Measurements from ENCODE around the gene CBARP.

Gene CBARP

DNA sequence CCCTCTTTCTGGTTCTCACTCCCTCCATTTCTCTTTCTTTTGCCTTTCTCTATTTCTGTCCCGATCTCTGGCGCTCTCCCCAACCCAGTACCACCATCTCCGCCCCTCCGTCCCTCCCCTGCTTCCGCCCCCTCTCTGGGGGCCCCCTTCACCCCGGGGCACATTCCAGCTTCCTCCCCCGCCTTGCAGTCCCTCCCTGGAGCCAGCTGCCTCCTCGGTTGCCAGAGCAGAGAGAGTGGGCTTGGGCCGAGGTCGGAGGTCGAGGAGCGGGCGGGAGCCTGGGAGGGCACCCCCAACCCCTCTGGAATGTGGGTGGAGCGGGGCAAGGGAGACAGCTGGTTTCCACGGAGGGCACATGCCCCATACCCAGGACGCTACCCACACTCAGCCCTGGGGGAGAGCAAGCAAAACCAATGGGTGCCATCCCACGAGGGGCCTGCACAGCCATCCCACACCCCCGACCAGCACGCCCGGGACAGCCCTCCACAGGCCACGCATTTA, 24.9 kb upstream of the CBARP start:
- peak; percentile 64 for DNase-seq

DNA sequence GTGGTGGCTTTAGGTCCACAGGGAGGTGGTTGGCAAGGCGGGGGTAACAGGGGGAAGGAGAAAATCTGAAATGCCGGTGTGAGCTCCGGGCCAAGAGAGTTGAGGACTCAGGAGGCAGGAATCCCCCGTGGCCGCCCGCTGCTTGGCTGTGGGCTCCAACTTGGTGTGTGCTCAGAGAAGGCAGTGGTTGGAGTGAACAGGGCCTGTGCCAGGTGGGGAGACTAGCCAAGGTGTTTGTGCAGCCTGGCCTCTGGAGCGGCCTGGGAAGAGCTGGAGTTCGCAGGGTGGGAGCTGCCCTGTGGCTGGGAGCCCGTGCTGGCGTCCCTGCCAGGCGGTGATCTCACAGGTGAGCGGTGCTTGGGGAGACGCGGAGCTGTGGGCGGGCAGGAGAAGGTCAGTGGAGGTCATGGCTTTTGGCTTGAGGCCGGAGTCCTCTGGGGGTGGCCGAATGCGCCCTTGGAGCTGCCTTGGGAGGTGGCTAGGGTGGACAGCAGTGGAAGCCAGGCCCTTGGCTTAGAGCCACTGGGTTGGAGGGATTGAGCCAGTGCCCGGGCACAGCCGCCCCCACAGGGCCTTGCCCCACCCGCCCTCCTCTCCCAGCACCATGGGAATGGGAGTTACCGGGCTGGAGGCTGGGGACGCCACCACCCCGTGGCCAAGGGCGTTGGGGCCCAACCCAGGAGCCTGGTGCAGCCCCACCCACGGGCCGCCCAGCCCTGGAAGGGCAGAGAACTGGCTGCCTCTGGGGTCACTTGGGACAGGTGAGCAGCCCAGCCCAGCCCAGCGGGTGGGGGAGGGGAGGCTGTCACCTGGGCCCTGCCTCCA, 24.2 kb upstream of the CBARP start:
- DNase-seq: peak; percentile 82

DNA sequence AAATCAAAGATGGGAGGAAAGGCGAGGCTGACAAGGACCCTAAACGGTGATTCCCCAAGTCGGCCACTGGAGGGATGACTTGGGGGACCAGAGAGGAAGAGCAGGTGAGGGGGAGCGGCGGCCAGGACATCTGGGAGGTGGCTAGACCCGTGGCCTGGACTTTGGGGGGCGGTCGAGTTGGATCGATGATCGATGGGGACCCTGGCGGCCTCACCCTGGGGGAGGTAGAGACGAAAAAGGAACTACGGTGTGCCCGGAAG, 23.7 kb upstream of the CBARP start:
- no peak for DNase-seq

DNA sequence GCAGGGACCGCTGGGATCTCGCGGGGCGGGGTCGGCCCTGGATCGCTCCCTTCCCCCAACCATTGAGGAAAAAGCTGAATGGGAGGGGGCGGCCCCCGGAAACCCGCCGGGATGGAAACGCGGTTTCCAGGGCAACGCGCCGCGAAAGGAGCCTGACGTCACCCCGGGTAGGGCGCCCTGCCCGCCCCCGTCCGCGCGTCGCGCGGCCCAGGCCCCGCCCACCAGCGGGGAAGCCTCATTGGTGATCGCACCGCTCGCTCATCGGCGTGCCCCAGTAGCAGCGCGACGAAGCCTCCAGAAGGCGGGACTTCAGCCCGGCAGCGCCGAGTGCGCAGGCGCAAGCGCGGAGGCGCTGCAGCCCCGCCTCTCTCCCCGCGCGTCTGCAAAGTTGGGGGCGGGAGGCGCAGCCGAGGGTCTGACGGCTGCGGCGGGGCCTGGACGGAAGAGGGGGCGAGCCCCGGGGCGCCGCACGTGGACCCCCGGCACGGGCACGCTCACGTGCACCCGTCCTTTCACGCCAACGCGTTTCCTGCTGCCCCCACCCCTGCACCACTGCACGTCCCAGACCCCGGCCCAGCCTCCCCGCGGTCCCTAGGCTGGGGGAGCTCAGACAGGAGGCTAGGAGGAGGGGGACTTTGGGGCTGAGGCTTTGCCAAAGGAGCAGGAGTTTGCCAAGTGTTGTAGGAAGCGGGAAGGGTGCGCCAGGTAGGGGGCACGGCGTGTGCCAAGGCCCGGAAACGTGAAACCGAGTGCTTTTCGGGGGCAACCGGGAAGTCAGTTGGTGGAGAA, 23.1 kb upstream of the CBARP start:
- DNase-seq: peak; percentile 98

DNA sequence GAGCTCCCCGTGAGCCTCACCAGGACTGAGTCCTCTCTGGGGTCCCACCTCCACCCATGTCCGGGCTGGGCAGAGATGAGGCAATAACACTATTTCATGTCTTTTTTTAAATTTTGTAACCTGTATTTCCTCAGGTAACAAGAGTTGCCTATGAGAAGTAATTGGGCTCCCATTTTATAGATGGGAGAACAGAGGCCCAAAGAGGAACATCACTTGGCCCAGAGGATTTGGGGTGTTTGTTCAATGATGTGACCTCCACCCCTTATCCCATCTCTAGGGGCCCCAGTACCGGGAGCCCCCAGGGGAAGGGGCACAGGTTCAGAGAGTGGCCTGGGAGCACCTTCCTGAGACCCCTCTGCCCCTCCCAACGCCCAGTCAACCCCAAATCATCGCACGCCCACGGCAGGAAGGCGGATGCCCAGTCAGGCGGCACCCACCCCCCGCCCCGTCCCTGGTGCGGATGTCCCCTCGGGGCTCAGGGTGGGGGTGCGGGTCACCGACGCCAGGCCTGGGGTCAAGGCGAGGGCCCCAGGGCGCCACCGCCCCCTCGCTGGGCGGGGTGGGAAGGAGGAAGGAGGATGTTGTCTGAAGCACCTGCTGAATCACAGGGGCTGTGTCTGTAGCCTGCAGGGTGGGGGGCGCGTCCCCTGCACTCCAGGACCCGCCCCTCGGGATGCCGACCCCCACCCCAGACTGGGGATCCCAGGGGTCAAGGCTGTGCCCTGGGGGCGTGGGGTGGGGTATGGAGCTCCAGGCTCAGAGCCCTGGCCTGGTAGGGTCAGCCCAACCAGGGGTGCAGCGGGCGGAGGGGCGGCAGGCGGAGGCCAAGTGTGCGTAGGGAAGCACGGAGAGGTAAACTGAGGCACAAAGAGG, 22.3 kb upstream of the CBARP start:
- DNase-seq: no peak

DNA sequence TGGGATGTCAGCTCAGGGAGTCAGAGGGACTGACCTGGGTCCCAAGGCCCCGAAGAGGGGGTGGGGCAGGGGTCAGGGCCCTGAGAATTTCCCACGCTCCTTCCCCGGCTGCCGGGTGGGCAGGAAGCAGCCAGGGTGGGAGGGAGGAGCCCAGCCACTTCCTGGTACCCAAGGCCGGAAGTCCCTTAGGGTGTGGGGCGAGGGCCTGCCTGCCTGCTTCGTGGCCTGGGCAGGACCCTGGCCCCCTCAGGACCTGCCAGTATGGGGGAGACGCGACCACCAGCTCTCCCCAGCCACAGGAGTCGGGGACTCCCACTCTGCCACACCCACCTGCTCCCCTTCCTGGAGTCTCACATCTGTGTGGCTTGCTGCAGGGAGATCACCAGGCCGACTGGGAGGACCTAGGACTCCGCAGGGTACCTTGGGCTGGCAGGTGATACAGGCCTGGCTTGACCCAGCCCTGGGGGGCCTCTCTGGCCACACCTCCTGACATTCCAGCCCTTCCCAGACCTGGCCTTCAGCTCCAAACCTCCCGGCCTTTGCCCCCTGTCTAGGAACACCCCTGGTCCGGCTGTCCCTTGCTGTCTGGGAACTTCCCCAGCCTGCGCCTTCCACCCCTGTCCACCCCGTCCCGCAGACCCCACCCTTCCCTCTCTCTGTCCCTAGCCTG, 21.5 kb upstream of the CBARP start:
- DNase-seq: no peak

DNA sequence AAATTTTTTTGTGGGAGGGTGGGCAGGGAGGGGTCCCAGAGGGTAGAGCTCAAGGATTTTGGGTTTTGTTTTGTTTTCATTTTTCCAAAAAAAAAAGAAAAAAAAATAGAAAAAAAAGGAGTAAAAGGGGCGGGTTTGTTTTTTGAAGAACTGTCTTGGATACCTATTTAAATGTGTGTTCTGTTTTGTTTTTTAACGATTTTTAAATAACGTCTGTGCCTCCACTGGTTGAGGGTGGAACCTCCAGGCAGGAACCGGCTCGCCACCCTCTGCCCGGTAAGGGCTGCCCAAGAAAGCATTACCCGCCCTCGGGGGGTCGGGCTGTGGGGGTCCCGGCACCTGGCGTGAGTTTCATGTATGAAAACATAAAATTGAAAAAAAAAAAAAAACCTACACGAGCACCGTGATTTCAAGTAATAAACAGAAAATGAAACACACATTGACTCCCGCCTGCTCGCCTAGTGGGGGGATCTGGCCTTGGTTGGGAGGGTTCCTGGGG, 21.0 kb upstream of the CBARP start:
- DNase-seq: no peak

DNA sequence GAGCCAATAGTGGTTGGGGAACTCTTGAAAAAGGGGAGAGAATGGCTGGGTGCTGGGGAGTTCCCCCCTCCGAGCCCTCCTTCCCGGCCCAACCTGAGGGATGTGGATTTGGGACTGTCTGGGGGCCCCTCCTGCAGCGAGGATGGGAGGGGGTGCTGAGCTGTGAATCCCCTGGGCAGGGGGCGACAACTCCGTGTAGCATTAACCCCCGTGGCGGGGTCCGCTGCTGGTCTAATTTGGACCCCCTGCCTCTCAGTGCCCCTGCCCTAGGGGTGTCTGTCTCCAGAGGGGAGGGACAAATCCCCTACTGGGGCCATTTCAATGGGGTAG, 20.3 kb upstream of the CBARP start:
- no peak for DNase-seq

DNA sequence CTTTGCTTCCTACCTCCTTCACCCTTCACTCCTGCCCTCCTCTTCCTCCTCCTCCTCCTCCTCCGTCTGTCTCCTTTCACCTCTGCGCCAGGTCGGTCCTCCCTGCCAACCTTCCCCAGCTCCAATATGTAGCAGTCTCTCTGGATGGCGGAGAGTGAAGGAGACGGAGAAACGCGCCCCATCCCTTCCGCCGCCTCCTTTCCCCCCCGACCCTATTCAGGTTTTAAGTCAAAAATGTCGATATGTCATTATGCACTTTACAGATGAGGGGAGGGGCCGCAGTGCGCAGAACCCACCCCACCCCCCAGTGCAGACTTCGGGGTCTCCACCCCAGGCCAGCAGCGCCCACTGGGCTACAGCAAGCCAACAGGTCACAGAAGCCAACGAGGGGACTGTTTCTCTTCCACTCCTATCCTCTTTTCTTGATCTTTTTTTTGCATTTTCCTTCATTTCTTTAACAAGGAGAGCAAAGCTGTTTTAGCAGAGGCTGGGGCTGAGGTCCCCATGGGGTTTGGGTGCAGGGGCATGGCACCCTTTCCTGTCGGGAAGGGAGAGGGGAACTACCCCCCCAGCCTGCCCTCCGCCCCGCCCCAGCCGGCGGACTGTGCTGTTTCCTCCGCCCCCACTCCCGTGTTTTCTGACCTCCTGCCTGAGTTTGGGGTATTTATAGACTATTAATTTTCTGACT, 19.8 kb upstream of the CBARP start:
- DNase-seq: no peak

DNA sequence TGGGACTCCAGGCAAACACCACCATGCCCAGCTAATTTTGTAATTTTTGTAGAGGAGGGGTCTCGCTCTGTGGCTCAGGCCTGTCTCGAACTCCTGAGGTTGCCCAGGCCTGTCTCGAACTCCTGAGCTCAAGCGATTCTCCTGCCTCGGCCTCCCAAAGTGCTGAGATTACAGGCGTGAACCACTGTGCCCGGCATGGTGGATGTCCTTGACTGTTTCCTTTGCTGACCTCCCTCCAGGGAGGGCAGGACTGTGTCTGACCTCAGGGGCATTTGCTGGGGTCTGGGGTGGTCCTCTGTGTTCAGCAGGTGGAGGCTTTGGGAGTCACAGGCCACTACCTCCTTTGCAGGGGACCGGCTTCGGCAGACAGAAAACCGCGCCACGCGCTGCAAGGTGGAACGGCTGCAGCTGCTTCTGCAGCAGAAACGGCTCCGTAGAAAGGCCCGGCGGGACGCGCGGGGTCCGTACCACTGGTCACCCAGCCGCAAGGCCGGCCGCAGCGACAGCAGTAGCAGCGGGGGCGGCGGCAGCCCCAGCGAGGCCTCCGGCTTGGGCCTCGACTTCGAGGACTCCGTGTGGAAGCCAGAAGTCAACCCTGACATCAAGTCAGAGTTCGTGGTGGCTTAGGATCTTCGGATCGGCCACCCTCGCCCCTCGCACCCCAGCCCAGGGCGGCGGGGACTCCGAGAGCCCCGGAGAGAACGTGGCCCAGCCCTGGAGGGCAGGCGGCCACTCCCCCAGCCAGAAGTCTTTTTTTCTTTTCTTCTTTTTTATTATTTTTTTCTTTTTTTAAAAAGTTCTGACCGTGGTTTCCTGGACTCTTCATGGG, 19.1 kb upstream of the CBARP start:
- DNase-seq: no peak

DNA sequence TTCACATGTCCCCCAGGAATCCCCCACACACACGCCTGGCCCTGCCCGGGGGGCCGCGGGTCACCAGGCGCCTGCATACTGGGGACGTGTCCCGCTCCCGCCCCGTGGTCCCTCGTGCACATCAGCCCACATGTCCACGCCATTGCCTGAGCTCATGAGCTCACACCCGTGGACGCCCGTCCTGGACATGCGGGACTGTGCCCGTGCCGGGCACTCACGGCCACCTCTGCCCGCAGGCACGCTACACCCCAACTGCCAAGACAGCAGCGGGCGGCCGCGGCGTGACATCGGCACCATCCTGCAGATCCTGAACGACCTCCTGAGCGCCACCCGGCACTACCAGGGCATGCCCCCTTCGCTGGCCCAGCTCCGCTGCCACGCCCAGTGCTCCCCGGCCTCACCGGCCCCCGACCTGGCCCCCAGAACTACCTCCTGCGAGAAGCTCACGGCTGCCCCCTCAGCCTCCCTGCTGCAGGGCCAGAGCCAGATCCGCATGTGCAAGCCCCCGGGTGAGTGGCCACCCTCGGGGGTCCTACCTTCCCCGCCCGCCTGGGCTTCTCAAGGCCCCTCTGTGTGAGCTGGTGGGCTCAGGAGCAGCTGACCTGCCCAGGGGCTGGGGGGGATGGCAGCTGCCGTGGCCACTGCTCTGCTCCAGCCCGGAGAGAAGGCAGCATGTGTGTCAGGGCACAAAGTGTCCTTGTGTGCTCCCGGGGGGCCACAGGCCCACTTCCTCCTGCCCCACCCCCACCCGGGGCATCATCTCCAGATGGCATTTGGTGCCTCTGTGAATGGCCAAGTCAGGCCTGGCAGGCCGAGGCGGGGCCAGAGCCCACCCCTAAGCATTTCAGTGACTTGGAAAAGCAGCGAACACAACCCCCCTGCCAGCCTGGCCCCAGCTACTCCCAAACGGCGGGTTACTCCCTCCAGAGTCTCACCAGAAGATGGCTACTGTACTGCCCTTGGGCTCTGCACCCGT, 17.7 kb upstream of the CBARP start:
- no peak for DNase-seq

DNA sequence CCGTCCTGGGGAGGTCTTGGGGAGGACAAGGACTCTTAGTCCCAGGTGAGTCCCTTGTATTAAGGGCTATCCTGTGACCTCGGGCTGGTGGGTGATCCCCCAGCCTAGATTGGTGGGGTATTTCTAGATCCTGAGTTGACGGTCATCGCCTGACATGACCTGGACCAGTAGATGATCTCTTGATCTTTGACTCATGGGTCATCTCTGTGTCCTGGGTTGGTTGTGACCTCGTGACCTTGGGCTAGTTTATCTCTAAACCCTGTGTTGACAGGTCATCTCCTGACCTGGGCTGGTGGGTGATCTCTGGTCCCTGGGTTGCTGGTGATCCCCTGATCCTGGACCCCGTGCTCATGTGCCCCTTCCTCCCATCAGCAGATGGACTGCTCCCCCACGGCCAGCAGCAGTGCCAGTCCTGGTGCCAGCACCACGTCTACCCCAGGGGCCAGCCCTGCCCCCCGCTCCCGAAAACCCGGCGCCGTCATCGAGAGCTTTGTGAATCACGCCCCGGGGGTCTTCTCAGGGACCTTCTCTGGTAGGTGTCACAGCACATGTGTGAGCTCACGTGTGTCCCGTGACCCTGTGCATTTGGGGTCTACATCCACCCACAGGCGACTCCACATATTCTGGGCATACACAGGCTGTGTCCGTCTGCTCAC, 16.9 kb upstream of the CBARP start:
- DNase-seq: no peak

DNA sequence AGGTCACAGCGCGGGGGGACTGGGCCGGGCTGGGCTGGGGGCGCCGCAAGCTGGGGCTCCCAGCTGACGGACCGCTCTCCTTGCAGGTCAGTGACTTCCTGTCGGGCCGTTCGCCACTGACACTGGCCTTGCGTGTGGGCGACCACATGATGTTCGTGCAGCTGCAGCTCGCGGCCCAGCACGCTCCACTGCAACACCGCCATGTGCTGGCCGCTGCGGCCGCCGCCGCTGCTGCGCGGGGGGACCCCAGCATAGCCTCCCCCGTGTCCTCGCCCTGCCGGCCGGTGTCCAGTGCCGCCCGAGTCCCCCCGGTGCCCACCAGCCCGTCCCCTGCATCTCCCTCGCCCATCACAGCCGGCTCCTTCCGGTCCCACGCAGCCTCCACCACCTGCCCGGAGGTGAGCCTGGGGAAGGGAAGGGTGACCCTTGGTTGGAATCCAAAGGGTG, 16.3 kb upstream of the CBARP start:
- no peak for DNase-seq

DNA sequence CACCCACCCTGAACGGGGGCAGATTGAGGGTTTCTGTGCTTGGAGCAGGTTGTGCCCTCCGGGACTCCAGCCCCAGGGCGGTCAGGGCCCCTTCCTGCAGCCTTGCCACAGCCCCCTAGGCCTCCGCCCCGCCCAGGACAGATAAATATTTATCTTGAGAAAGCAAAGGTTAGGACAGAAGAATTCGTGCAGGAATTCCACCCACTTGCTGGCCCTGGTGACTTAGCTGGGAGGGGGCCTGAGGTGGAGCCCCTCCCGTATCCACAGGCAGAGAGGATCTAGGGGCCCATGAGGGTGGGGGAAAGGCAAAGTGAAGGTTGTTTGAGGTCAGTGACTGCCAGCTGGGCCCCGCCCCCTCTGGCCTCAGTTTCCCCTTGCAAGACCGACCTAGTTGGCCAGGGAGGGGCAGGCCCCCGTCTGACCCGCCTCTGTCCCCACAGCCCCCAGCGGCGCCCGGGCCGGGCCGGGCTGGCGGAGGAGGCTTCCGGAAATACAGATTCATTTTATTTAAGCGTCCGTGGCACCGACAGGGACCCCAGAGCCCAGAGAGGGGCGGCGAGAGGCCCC, 15.8 kb upstream of the CBARP start:
- DNase-seq: no peak

DNA sequence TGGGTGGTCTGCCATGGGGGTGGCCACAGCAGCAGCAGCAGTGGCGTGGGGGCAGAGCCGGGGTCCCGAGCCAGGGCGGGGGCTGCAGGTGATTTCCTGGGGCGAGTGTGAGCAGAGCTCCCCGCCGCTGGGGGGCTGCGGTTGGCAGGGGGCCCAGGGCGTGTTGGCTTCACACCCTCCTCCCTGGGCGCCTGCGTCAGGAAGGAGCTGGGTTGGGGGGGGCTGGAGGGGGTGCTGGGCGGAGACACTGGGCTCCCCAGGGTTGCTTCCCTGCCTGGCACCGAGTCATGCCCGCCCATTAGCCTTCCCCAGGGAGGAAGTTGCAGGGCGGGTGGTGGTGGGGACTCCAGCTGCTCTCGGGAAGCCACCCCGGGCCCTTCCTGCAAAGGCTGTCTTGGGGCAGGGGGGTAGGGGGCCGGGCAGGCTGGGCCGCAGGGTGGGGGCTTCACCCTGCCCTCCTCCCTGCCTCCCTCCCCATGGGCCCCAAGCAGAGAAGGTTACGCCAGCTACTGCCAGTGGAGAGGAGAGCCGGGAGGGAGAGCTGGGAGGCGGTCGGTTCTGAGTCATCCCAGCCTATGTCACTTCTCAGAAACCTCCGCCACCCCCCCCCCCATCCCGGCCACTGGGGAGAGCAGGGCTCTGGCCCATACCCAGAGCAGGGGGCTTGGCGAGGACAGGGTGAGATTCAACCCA, 15.2 kb upstream of the CBARP start:
- DNase-seq: peak; percentile 90

DNA sequence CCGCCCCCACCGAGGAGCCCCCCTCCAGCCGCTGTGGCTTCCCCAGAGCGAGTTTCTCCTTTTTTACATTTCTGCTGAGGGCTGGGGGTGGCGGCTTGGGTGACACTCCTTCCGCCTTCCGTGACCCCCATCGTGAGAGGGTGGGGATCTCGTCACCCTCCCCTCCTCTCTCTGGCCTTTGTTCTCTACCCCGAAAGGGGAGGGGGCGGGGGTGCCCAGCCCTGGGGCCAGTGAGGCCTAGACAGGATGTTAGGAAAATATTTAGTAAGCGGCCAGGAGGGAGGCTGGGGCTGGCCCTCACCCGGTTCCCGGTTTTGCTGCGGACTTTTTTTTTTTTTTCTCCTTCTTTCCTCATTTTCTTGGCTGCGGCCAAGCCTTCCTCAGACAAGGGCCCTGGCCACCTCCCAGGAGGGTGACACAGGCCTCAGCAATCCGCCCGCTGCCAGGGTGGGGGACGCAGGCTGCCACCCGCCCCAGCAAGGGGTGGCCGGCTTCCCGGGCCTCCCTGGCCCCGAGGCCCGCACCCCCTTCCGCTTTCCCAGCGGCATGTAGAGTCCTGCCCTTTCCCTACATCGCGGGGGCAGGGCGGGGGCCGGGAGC, 14.5 kb upstream of the CBARP start:
- DNase-seq: peak; percentile 90

DNA sequence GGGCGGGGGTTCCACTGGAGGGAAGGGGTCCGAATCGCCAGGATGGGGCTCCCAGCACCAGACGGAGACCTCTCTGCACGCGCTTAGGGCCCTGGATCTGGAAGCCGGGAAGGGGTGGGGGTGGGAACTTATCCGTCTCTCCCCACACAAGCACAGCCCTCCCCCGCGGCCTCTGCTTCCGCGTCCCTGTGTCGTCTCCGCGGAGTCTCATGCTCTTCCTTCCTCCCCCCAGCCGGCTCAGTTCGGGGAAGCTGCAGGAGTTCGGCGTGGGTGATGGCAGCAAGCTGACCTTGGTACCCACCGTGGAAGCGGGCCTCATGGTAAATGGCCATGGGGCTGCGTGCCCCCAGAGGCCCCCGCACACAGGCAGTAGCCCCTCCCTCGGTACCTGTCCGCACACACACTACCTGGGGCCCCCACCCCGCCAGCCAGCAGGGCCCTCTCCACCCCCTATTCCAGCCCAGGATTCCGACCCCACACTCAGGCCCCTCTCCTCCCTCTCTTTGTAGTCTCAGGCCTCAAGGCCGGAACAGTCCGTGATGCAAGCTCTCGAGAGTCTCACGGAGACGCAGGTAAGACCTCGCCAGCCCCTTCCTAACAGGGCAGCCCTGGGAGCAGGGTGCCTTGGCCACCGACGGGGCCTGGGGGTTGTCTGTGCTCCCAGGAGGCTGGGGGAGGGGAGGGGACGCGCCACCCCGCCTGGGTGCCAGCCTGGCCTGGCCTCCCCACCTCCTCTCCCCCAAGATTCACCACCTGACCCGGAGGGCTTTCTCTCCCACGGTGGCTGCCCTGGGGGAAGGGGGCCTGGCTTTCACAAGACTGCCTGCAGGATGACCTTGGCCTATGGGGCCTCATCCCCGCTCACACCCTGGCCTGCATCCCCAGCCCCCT, 13.8 kb upstream of the CBARP start:
- peak; percentile 80 for DNase-seq

All from femur (tissue), 1 donor.